Thymus (tissue), 11 donors: Measurements from ENCODE around the gene VILL. TPM values are rescaled to one million over a fixed set of nuclear protein-coding genes. Genes with fewer than 3 reads are reported as not detected.
A peak's percentile ranks its signal among the peaks of the same experiment; 100 is the strongest.

Experiments used
- DNase-seq, 9 donors: peaks; one replicate each; pipeline ENCODE4 v3.0.0-alpha.2; 2013; ENCODE audit warnings: low spot score in 9 of 9, low read depth in 6 of 9, missing footprints in 1 of 9
- H3K27ac ChIP-seq, 2 donors: one replicate each; pipeline ENCODE4 v1.5.1; 2013; ENCODE audit warnings: control low read depth in 1 of 2, low read depth in 1 of 2, low read length in 1 of 2, mild to moderate bottlenecking in 1 of 2, moderate library complexity in 1 of 2
- H3K27me3 ChIP-seq, 2 donors: one replicate each; pipeline ENCODE4 v1.5.1; 2013; ENCODE audit warnings: low read length in 1 of 2; ENCODE audit not compliant: control insufficient read depth in 2 of 2, insufficient read depth in 1 of 2
- H3K36me3 ChIP-seq, 2 donors: one replicate each; pipeline ENCODE4 v1.5.1; 2013; ENCODE audit warnings: low read length in 1 of 2, mild to moderate bottlenecking in 1 of 2, moderate library complexity in 1 of 2; ENCODE audit not compliant: control insufficient read depth in 2 of 2, insufficient read depth in 2 of 2
- H3K4me1 ChIP-seq, 2 donors: one replicate each; pipeline ENCODE4 v1.5.1; 2013; ENCODE audit warnings: low read length in 2 of 2; ENCODE audit not compliant: control insufficient read depth in 2 of 2, insufficient read depth in 2 of 2
- H3K4me3 ChIP-seq, 2 donors: one replicate each; pipeline ENCODE4 v1.5.1; 2013; ENCODE audit warnings: low read length in 2 of 2, control low read depth in 1 of 2, mild to moderate bottlenecking in 1 of 2
- H3K9me3 ChIP-seq, 2 donors: one replicate each; pipeline ENCODE4 v1.5.1; 2013; ENCODE audit warnings: low read length in 1 of 2, mild to moderate bottlenecking in 1 of 2; ENCODE audit not compliant: control insufficient read depth in 2 of 2, insufficient read depth in 1 of 2
- WGBS: extraction: QIAGEN DNeasy Blood & Tissue Kit; methylation state at CpG from one replicate; pipeline ENCODE4 v1.1.7; 2013; 5-methylcytosine and 5-hydroxymethylcytosine counted together
- polyA plus RNA-seq: library from polyadenylated mRNA; stranded (reverse); fragments of 200-250 nt; gene quantifications from one replicate; pipeline ENCODE4 v1.2.3, GENCODE V29; 2013
- total RNA-seq: library from RNA; stranded (reverse); fragments of 120-200 nt; gene quantifications from one replicate; pipeline ENCODE4 v1.2.4, GENCODE V29; 2013
- donor health status: healthy.

Gene VILL
- total and polyA plus RNA-seq, 2 donors: 13.0 to 24.5 TPM

DNA sequence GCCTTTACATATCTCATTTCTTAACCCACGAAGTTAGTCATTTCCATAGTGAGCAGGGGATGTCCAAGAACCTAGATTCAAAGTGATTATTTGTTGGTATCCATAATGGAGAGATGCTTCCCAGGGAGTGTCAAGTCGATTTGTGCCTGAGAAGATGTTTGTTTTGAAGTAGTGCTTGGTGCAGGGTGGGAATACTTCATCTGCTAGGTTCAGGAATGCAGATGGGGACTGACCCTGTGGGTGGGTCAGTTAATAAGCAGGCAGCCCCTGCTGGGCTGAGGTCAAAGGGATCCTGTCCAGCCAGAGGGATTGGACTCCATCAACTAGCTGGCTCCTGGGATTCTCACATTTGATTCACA, 44.1 kb upstream of the VILL start:
- no peak for DNase-seq
- WGBS: 89% methylated on average over 2 of the region's 2 CpGs
- peak overlapping the region in 1 of 2 donors; percentile 10 for H3K27ac ChIP-seq
- no peaks in the 10 kb centered on the region for H3K9me3 ChIP-seq
- no peaks in the 10 kb centered on the region for H3K27me3 ChIP-seq
- H3K36me3 ChIP-seq: no peaks in the 10 kb centered on the region
- peaks cover 0 to 4% of the 10 kb centered on the region in 2 donors for H3K4me1 ChIP-seq
- H3K4me3 ChIP-seq: no peak overlapping the region

DNA sequence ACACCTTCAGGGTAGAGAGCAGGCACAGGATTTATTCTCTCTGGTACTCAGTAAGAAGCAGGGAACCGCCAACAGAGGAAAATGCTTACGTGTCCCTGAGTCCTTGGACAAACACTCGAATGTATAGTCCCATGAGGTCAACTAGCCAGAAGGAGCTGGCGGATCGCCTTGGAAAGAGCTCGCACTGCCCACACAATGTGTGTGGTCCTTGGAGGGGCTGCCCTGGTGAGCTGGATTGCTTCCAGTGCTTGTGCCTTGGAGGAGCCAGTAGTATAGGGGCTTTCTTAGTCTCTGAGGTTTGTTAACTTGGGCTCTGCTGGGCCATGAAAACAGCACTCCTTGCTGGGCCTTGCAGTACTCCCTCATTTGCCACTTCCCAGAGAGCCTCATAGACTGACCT, 40.7 kb upstream of the VILL start:
- 98% methylated on average over 6 of the region's 6 CpGs for WGBS
- H3K27ac ChIP-seq: no peak overlapping the region

DNA sequence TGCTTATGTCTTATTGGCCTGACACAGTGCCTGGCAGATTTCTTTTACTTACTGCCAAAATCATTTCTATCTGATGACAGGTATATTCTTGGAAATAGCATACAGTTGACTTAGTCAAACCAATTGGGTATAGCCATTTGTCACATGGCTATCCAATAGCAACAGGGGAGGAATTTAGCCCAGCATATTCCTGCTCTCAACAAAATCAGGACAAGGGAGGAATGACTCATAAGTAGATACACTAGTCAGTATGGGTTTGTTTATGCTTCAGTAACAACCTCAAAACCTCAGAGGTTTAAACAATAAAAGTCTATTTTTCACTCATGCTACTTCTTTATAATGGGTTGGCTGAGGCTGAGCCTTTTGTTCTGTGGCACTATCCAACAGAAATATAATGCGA, 38.0 kb upstream of the VILL start:
- Histone ChIP-seq H3K4me1 (peaks cover 19 to 34% of the 10 kb centered on the region in 2 donors), H3K36me3 (no peaks in the 10 kb centered on the region), H3K27me3 (no peaks in the 10 kb centered on the region), H3K9me3 (no peaks in the 10 kb centered on the region), H3K27ac (no peak overlapping the region), H3K4me3 (no peak overlapping the region)
- DNase-seq: no peak
- WGBS: 97% methylated on average over 1 of the region's 1 CpG

More for the DNA sequence above, 40.7 kb upstream of the VILL start:
- H3K4me1 ChIP-seq: peaks cover 3 to 13% of the 10 kb centered on the region in 2 donors
- H3K36me3 ChIP-seq: no peaks in the 10 kb centered on the region
- DNase-seq: no peak
- H3K9me3 ChIP-seq: no peaks in the 10 kb centered on the region
- no peaks in the 10 kb centered on the region for H3K27me3 ChIP-seq
- no peak overlapping the region for H3K4me3 ChIP-seq

- 98% methylated on average over 2 of the region's 2 CpGs for WGBS
- Histone ChIP-seq H3K27me3 (no peaks in the 10 kb centered on the region), H3K36me3 (no peaks in the 10 kb centered on the region), H3K4me1 (peaks cover 25 to 40% of the 10 kb centered on the region in 2 donors), H3K4me3 (no peak overlapping the region), H3K27ac (no peak overlapping the region), H3K9me3 (no peaks in the 10 kb centered on the region)
- no peak for DNase-seq
Measured at GRCh38 chr3:37953226-37953625, 37.4 kb upstream of the VILL start.

GRCh38 chr3:37953707-37954394, 36.7 kb upstream of the VILL start:
- H3K36me3 ChIP-seq: no peaks in the 10 kb centered on the region
- H3K27me3 ChIP-seq: no peaks in the 10 kb centered on the region
- H3K4me1 ChIP-seq: peaks cover 27 to 42% of the 10 kb centered on the region in 2 donors
- no peak overlapping the region for H3K4me3 ChIP-seq
- no peak for DNase-seq
- no peak overlapping the region for H3K27ac ChIP-seq
- 96% methylated on average over 5 of the region's 5 CpGs for WGBS
- no peaks in the 10 kb centered on the region for H3K9me3 ChIP-seq

DNA sequence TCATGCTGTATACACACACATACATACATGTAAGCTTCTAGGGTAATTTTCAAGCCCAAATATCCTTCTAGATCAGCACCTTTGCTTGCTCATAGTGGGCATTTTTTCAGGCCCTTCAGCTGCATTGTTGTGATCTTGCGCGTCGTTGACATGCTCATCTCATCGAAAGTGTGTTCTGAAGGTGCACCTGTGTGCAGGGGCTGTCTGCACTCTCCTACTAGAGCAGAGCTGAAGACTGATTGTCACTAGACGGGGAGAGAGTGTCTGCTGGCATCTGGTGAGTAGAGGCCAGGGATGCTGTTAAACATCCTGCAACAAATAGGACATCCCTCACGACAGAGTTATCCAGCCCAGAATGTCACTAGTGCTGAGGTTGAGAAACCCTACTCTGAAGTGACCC, 35.7 kb upstream of the VILL start:
- Histone ChIP-seq H3K27me3 (no peaks in the 10 kb centered on the region), H3K4me1 (peaks cover 27 to 44% of the 10 kb centered on the region in 2 donors), H3K27ac (peak overlapping the region in 1 of 2 donors; percentile 68), H3K36me3 (no peaks in the 10 kb centered on the region), H3K4me3 (no peak overlapping the region), H3K9me3 (no peaks in the 10 kb centered on the region)
- DNase-seq: peak in 2 of 9 donors; percentile 39 to 53
- 88% methylated on average over 6 of the region's 6 CpGs for WGBS

DNA sequence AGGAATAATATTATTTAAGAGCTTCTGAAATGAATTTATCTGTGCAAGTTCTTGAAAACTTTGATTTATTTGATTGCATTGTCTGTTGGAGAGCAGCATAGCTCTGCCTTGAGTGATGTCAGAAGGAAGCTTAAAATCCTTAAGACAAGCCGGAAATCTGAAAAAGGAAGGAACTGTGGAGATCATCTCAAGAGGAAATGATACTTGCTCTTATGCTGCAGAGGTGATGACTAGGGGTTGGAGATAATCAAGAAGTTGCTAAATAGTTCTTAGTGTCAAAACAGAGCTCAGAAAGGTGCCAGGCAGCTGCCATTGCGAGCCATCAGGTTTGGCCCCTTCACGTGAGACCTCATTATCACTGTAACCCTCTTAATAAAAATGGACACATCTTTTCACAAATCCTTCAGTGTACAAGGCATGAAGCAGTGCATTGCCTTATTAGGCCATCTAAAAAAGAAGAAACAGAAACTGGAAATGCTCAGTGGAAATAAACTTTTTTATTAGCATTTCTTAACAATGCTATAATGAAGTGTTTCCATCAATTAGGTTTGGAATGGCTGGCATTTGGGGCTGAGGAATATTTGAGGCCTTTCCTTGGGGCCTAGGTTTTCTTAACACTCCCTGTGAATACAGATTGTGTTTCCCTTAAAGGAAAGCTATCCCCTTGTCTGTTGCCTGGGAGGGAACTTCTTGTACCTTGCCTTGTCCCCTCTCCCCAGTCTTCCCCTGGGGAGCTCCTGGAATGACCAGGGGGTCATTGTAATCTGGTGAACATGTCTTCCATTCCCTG, 34.5 kb upstream of the VILL start:
- H3K27ac ChIP-seq: peak overlapping the region; percentile 90 to 98
- H3K4me1 ChIP-seq: peaks cover 27 to 44% of the 10 kb centered on the region in 2 donors
- H3K36me3 ChIP-seq: no peaks in the 10 kb centered on the region
- peak in 1 of 9 donors; percentile 28 for DNase-seq
- WGBS: 89% methylated on average over 3 of the region's 3 CpGs
- no peaks in the 10 kb centered on the region for H3K9me3 ChIP-seq
- H3K4me3 ChIP-seq: no peak overlapping the region
- H3K27me3 ChIP-seq: no peaks in the 10 kb centered on the region

GRCh38 chr3:37956723-37957538, 33.7 kb upstream of the VILL start:
- DNase-seq: peak in 7 of 9 donors; percentile 27 to 82 (median 47)
- Histone ChIP-seq H3K9me3 (no peaks in the 10 kb centered on the region), H3K27me3 (no peaks in the 10 kb centered on the region), H3K4me1 (peaks cover 27 to 44% of the 10 kb centered on the region in 2 donors), H3K27ac (peak overlapping the region; percentile 98 to 99), H3K4me3 (peak overlapping the region in 1 of 2 donors; percentile 8), H3K36me3 (no peaks in the 10 kb centered on the region)
- 12% methylated on average over 2 of the region's 2 CpGs for WGBS
